HG03039 (cell line): ENCODE results near the gene GID8.
"Not testable (repeated sequence)": the region's sequence is repeated elsewhere in the genome, so short reads cannot be mapped to it uniquely, and the experiment has no call there.

Source experiments
- ATAC-seq: cut with Tn5 transposase; IDR thresholded peaks from one replicate; pipeline ENCODE4 v1.9.1; 2021; ENCODE audit warnings: mild to moderate bottlenecking, moderate library complexity; ENCODE audit not compliant: unreplicated experiment

Gene GID8

DNA sequence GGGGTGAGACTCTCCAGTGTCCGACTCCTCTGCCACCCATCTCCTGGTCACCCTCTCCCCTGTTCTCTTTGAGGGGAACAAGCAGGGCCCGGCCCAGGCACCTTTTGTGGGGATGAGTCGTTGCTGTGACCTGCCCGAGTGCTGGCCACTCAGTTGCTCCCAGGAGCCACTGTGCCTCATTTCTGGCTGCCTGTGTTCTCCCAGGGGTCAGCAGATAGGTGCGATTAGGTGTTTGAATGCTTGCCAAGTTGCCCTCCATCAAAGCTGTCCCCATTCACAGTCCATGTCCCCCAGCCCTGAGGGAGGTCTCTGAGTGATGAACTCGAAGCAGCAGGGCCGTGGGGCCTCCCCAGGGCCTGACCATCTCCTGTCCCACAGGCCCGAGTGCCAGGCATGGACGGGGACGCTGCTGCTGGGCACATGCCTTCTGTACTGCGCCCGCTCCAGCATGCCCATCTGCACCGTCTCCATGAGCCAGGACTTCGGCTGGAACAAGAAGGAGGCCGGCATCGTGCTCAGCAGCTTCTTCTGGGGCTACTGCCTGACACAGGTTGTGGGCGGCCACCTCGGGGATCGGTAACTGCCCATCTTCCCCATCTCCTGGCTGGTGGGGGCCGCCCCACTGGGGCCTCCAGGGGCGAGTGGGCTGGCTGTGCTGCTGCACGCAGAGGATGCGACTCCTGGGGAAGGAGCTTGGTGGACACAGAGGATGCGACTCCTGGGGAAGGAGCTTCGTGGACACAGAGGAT is 18.6 kb downstream of the GID8 start:
- ATAC-seq, result no peak

DNA sequence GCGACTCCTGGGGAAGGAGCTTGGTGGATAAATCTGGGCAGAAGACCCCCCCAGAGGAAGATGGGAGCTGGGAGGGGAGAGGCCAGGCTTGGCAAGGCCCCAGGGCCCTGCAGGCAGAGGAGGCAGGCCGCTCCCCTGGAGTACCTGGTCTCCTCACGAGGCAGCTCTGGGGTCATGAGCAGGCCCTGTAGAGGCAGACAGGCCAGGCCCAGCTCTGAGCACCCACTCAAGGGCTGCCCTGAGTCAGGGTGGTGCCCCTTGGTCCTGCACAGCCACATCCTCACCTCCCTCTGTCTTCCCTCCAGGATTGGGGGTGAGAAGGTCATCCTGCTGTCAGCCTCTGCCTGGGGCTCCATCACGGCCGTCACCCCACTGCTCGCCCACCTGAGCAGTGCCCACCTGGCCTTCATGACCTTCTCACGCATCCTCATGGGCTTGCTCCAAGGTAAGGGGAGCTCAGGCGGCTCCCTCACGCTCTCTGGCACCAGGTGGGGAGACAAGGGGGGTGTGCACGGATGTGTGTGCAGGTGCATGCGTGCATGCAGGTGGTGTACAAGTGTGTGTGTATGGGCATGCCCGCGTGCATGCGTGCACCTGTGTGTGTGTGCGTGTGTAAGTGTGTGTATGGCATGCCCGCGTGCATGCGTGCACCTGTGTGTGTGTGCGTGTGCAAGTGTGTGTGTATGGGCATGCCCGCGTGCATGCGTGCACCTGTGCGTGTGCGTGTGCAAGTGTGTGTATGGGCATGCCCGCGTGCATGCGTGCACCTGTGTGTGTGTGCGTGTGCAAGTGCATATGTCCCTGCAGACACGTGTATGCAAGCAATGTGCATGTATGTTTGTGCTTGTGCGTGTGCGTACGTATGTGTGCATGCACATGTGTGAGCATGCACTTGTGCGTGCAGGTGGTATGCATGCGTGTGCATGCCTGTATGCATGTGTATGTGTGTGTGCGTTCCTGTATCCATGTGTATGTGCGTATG is 19.5 kb downstream of the GID8 start:
- no peak for ATAC-seq

DNA sequence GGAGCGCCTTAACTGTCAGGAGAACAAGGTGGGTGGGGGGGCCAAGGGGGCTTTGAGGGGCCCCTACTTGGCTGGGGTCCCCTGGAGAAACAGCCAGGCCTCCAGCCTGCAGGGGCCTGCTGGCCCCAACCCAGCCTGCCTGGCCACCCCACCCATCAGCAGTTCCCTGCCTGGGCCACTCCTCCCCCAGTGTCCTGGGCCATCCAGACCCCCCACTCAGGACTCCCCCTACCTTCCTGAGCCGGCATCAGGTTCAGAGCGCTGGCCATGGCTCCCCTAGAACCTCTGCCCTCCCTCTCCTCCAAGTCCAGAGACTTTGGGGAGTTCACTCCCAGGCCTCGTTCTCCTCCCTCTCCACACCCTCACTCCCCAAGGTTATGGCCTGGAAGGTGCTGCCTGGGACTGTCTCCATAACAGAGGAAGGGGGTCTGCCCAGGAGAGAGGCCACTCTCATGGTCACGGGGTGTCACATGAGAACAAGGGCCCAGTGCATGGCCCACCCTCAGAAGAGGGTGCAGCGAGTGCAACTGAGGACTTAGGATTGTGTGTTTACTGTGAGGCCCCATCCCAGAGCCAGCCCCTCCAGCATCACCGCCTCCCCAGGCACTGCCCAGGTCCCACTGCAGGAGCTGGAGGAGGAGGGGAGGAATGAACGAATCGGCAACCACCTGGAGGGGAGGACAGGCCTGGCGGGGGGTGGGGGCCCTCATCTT is 20.6 kb downstream of the GID8 start:
- ATAC-seq, result no peak

DNA sequence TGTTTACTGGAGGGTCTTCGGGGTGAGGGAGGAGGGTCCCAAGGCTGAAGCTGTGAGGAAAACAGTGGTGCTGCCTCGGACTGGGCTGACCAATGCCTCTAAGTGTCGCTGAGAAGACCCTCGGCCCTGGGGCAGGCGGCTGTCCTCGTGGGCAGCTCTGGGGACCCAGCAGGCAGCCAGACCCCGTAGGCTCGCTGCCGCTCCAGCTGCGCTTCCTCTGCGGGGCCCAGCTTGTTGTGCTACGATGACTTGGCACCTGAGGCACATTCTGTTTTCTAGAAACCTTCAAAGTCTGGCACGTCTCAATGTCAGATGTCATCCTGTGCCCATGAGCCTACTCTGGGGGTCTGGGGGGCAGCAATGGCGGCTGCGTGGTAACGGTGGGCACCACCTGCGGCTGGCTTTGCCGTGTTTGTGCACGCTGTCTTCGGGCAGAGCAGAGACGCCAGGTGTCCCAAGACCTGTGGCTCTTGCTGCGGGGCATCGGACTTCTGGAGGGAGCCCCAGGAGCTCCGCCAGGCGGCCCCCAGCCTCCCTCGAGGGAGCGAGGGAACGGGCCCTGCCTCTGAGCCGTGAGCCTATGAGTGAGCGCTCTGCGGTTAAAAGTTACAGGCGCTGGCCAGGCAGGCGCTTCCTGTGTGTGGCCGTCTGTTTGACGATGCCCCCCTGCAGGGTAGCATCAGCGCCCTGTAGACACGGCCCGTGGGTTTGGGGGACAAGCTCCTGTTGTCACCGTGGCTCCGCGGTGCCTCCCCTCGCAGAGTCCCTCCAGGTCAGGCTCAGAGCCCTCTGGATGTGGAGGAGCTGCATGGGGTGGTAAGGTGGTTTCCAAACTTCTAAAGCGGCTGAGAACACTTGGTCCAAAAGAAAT is 21.4 kb downstream of the GID8 start:
- no peak for ATAC-seq

DNA sequence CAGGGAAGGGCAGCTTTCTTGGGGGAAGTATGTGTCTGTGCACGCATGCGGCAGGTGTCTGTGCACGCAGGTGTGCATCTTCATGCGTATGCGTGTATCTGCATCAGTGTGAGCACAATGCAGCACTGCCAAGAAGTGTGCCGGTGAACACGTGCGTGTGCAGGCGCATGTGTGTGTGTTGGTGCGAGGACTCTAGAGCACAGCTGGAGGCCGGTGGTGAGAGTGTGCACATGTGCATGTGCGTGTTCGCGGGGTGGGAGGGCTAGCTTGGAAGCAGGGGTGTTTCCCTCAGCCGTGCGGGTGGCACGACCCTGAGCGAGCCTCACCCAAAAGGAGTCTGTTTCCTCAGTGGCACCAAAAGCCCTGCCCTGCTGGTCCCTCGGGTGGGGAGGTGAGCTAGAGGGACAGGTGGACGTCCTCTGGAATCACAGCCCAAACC is 22.1 kb downstream of the GID8 start:
- ATAC-seq, result no peak

DNA sequence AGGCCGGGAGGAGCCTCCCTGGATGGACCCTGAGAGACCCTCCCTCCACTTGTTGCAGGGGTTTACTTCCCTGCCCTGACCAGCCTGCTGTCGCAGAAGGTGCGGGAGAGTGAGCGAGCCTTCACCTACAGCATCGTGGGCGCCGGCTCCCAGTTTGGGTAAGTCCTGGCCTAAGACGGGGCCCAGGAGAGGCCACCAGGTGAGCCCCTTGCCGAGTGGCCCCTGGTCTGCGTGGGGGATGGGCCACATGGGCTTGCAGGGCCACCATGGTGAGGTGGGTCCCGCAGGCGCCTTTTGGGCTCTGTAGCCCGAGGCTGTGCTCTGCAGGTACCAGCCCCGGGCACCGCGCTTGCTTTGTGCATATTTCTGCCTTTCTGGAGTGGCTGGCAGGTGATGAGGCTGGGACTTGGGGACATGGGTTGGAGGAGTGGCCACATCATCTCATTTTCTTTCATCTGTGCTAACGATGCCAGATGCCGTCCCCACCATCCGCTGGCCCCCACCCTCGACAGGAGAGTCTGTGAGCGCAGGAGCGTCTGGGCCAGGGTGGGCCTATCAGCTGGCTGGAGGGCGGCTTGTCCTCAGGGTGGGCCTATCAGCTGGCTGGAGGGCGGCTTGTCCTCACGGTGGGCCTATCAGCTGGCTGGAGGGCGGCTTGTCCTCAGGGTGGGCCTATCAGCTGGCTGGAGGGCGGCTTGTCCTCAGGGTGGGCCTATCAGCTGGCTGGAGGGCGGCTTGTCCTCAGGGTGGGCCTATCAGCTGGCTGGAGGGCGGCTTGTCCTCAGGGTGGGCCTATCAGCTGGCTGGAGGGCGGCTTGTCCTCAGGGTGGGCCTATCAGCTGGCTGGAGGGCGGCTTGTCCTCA is 22.7 kb downstream of the GID8 start:
- not testable (repeated sequence) for ATAC-seq

DNA sequence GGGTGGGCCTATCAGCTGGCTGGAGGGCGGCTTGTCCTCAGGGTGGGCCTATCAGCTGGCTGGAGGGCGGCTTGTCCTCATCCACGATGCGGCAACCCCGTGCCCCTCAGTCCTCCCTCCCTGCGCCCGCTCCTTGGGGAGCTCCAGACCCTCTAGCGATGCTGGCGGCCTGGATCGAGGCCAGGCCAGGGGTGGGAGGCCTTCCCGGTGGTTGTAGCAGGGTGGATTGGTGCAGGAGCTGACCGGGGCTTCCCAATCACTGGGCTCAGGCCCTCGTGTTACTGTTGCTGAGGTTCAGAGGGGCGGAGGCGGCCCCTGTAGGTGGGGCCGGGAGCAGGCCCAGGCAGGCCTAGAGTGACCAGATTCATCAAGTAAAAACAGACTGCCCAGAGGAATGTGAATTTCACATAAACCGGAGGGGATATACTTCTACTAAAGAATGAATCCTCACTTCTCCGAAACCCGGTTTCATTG is 23.4 kb downstream of the GID8 start:
- no peak for ATAC-seq

DNA sequence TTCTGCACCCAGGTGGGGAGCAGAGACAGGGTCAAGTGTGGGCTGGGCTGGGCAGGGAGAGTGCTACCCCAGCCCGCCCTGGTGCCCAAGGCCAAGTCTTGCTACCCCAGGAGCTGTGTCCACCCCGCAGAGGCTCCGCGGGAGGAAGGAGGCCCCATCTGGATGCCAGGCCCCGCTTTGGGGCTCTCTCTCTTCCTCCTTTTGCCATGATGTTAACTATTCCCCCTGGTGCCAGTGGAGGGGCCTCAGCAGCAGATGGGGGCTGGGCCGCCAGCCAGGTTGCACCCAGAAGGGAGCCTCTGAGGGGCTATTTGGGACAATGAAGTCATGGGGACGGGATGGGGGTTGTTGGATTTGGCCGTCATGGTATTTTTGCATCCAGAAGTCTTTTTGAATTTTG is 23.9 kb downstream of the GID8 start:
- ATAC-seq, result no peak

DNA sequence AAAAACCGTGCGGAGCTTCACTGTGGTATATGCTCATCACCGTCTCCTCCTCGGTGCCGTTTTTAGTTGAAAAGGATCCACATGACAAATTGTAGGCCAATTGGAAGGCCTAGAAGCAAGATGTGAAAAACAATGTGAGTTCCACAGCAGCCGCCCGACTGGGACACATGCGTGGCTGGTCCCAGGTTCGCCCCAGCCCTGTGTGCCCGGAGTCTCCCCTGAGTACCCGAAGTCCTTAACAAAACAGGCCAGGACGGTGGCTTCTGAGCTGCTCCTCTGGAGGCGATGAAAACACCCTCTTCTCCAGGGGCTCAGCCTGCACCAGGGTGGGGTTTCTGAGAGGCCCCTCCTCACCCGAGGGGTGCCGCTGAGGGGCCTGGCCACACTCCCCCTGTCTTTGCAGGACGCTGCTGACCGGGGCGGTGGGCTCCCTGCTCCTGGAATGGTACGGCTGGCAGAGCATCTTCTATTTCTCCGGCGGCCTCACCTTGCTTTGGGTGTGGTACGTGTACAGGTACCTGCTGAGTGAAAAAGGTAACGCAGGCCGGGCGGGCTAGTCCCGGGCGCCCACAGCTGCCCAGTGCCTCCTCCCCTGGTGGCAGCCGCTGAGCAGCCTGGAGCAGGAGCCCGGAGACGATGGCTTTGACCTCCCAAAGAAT is 24.4 kb downstream of the GID8 start:
- no peak for ATAC-seq

DNA sequence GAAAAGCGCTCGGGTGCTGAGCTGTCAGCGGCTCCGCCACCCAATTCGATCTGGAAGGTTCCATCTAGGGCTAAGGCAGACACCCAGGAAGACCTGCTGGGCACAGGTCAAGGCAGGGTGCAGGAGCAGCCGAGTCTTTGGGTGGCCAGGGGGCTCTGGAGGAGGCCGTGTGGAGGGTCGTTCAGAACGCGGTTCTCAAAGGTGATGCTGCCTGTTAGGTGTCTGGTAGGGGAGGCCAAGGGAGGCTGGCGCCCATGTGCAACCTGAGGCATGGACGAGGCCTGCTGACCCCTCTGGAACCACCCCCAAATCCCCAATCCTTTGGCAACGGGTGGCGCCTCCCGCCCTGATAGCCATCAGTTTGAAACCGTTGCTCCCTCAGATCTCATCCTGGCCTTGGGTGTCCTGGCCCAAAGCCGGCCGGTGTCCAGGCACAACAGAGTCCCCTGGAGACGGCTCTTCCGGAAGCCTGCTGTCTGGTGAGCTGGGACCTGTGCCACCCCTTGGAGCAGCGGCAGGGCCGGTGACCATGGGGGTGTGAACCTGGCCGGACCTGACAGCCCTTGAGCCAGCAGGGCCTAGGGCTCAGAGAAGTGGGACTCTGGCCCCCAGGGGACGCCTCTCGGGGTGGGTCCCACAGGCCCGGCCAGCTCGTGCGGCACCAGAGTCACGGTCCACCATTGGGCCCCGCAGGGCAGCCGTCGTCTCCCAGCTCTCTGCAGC is 25.1 kb downstream of the GID8 start:
- no peak for ATAC-seq

DNA sequence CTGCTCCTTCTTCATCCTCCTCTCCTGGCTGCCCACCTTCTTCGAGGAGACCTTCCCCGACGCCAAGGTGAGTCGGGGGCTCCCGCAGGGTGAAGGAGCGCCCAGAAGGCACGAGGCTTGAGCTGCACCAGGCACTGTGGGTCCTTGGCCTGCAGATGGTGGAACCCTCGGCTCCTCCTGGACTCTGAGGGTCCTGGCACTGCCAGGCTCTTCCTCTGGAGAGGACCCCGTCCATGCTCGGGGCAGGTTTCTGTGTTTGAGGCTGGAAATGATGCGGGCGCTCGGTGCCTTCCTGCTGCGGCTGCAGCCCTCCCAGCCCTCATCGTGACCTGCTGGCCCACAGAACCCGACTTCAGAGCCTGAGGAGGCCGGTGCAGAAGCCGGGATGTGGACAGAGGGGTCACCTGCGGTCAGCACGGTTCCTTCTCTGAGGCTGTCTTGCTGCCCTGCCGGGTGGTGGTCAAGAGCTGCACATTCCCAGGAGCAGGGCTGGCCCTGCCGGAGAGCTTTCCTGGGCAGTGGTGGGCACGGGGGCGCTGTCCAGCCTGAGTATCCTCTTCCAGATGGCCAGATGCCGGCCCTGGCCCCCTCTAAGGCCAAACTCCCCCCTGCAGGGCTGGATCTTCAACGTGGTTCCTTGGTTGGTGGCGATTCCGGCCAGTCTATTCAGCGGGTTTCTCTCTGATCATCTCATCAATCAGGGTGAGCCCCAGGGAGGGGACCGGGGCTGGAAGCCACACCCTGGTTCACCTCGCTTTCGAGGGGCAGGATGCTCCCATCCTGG is 25.9 kb downstream of the GID8 start:
- ATAC-seq, result no peak

DNA sequence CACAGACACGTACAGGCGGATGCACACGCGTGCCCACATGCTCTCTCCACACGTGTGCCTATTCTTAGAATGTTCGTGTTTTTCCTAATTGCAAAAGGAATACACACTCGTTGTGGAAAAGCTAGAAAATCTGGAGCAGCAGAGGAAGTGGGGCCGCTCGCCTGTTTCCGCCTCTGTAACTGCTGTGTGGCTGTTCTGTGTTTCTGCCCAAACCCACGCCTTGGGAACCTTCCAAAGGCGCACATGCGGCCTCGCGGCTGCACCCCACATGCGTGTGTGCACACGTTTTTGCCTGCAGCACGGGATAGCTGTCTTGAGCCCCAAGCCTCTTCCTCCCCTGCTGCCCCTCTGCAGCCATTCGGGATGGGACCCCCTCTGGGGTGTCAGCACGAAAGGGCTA is 26.8 kb downstream of the GID8 start:
- no peak for ATAC-seq

DNA sequence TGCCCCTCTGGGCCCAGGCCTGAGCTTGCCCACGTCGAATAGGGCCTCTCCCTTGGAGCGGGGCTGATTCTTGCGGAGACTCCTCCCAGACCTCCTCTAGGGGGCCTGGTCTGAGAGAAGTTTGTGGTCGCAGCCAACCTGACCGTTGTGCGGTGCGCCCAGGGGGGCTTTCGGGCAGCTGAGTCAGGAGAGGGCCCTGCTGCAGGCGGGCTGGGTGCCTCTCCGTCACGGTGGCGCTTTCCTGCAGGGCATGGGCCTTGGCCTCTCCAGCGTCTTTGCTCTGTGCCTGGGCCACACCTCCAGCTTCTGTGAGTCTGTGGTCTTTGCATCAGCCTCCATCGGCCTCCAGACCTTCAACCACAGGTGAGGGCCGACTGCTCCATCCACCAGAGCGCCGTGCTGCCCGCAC is 27.4 kb downstream of the GID8 start:
- ATAC-seq, result no peak

DNA sequence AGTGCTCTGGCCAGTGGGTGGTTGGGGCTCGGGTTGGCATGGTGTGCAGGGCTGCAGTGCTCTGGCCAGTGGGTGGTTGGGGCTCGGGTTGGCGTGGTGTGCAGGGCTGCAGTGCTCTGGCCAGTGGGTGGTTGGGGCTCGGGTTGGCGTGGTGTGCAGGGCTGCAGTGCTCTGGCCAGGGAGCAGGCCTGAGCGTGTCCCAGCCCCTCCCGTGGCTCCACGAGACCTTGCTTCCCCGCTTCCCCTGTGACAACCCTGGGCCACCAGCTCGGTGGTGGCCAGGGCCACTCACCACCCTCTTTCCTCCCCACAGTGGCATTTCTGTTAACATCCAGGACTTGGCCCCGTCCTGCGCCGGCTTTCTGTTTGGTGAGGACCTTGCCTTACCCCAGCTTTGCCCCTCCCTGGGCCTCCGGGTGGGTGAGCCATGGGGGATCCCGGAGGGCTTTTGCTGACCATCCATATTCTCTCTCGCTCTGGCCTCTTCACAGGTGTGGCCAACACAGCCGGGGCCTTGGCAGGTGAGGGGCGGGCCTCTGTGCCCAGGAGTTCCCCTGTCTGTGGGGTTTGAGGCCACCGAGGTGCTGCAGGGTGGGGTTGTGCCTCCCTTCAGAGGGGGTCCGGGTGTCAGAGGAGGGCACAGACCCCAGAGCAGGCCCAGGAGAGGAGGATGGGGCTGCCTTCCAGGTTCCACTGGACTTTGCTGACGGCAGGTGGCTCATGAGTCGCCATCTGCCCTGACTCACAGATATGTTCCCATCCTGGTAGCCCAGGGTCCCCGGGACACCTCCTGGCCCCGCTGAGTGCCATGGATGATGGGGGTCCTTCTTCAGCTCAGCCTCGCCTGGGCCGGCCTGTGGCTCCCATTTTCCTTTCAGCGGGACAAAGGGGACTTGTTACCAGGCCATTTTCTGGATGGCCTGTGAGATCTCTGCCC is 28.5 kb downstream of the GID8 start:
- no peak for ATAC-seq

DNA sequence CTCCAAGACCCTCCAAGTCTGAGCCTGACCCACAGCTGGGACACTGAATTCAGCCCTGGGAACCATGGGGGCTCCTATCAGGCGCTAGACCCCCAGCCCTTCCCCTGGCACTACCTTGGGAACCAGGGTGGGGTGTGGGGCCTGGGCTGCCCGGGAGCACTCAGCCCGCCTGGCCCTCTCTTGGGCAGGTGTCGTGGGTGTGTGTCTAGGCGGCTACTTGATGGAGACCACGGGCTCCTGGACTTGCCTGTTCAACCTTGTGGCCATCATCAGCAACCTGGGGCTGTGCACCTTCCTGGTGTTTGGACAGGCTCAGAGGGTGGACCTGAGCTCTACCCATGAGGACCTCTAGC is 29.2 kb downstream of the GID8 start:
- ATAC-seq, result no peak

DNA sequence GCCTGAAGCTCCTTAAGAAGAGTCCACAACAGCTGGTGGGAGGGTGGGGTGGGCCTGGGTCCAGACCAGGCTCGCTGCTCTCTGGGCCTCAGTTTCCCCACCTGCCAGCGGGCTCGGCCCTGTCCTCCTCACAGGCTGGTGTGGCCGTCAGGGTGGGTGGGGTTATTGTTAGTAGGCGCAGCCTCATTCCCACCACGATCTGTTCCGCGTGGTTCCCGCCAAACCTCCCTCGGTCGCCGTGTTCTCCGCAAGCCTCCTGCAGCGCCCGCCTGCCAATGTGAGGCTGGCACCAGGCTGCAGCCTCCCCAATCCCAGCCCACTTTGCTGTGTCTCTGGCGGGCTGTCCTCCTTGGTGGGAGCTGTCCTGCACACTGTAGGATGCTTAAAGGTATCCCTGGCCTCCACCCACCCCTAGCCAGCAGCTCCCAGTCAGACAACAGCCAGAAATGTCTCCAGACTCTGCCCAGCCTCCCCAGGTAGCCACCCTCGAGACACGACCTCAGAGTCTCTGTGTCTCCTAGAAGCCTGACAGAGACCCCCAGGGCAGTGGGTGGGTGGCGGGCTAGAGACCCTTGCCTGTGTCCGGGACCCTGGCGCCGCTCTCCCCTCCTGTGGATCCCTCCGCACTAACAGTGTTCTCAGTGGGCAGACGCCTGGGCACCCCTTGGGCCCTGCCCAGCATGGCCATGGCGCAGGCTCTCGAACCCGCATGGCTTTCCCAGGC is 29.8 kb downstream of the GID8 start:
- ATAC-seq, result no peak
